Hippocampal formation (tissue), 2 donors: Measurements from ENCODE around the gene AR.

ENCODE experiments used
- DNase-seq, 2 donors: peaks; one replicate each; lab custom pipeline; 2025; lab: John Stamatoyannopoulos, UW

Gene AR

GRCh38 chrX:67568769-67569168, 24.9 kb downstream of the AR start:
- DNase-seq = no peak

- DNase-seq = no peak
Observed at GRCh38 chrX:67570839-67571238, 27.0 kb downstream of the AR start.

GRCh38 chrX:67574696-67575095, 30.9 kb downstream of the AR start:
- DNase-seq = no peak

GRCh38 chrX:67582436-67582835, 38.6 kb downstream of the AR start:
- no peak for DNase-seq

- no peak for DNase-seq
Observed at GRCh38 chrX:67583171-67583570, 39.4 kb downstream of the AR start.

GRCh38 chrX:67585401-67585800, 41.6 kb downstream of the AR start:
- DNase-seq = no peak

GRCh38 chrX:67587946-67588624, 44.3 kb downstream of the AR start:
- DNase-seq = no peak

GRCh38 chrX:67596839-67597790, 53.3 kb downstream of the AR start:
- no peak for DNase-seq

GRCh38 chrX:67599532-67599931, 55.7 kb downstream of the AR start:
- no peak for DNase-seq

GRCh38 chrX:67601771-67602170, 58.0 kb downstream of the AR start:
- DNase-seq = no peak

GRCh38 chrX:67604979-67605703, 61.3 kb downstream of the AR start:
- no peak for DNase-seq

GRCh38 chrX:67607466-67607865, 63.6 kb downstream of the AR start:
- no peak for DNase-seq

- DNase-seq = no peak
Observed at GRCh38 chrX:67610282-67610681, 66.5 kb downstream of the AR start.

GRCh38 chrX:67612231-67612630, 68.4 kb downstream of the AR start:
- DNase-seq = no peak

- DNase-seq = no peak
Observed at GRCh38 chrX:67613366-67613765, 69.5 kb downstream of the AR start.

- DNase-seq = no peak
Observed at GRCh38 chrX:67613996-67614395, 70.2 kb downstream of the AR start.

- DNase-seq = no peak
Observed at GRCh38 chrX:67614423-67614822, 70.6 kb downstream of the AR start.

GRCh38 chrX:67619253-67619652, 75.4 kb downstream of the AR start:
- no peak for DNase-seq

GRCh38 chrX:67622053-67622585, 78.3 kb downstream of the AR start:
- DNase-seq = no peak

- no peak for DNase-seq
Observed at GRCh38 chrX:67624325-67624724, 80.5 kb downstream of the AR start.

- no peak for DNase-seq
Observed at GRCh38 chrX:67635424-67635823, 91.6 kb downstream of the AR start.

- no peak for DNase-seq
Observed at GRCh38 chrX:67636532-67636931, 92.7 kb downstream of the AR start.
